Limb (tissue), 2 donors: ENCODE results near the gene GLUL.
A peak's percentile ranks its signal among the peaks of the same experiment; 100 is the strongest.

Experiments
- DNase-seq, 2 donors: peaks; one replicate each; pipeline ENCODE4 v3.0.0-alpha.2; 2016; ENCODE audit errors: extremely low spot score in 2 of 2

The GLUL gene

GRCh38 chr1:182391362-182392049 lies at the start of gene GLUL:
Gene GLUL, minus strand, starts transcription at chr1:182391790. Its CDS starts 3,053 bp downstream, at chr1:182388737.
- DNase-seq, result peak; percentile 87 to 98

- DNase-seq, result no peak
Observed at GRCh38 chr1:182438326-182438725, 46.7 kb upstream of the GLUL start.

GRCh38 chr1:182433580-182433979 lies 42.0 kb upstream of the GLUL start:
- no peak for DNase-seq

- DNase-seq, result no peak
Observed at GRCh38 chr1:182431278-182431677, 39.7 kb upstream of the GLUL start.

- no peak for DNase-seq
Observed at GRCh38 chr1:182430263-182431068, 38.9 kb upstream of the GLUL start.

- no peak for DNase-seq
Observed at GRCh38 chr1:182428043-182428442, 36.5 kb upstream of the GLUL start.

- DNase-seq, result no peak
Observed at GRCh38 chr1:182426442-182427430, 35.1 kb upstream of the GLUL start.

- DNase-seq, result no peak
Observed at GRCh38 chr1:182415789-182416188, 24.2 kb upstream of the GLUL start.

GRCh38 chr1:182413969-182414368 lies 22.4 kb upstream of the GLUL start:
- no peak for DNase-seq

GRCh38 chr1:182413486-182413885 lies 21.9 kb upstream of the GLUL start:
- DNase-seq, result no peak

GRCh38 chr1:182410620-182411273 lies 19.2 kb upstream of the GLUL start:
- DNase-seq, result no peak

- DNase-seq, result no peak
Observed at GRCh38 chr1:182410138-182410537, 18.5 kb upstream of the GLUL start.

GRCh38 chr1:182408435-182409075 lies 17.0 kb upstream of the GLUL start:
- DNase-seq, result no peak

- DNase-seq, result no peak
Observed at GRCh38 chr1:182407724-182408123, 16.1 kb upstream of the GLUL start.

- no peak for DNase-seq
Observed at GRCh38 chr1:182406012-182406411, 14.4 kb upstream of the GLUL start.

- DNase-seq, result no peak
Observed at GRCh38 chr1:182405578-182405977, 14.0 kb upstream of the GLUL start.

GRCh38 chr1:182404781-182405180 lies 13.2 kb upstream of the GLUL start:
- no peak for DNase-seq

GRCh38 chr1:182400567-182400966 lies 9.0 kb upstream of the GLUL start, which contains the start of gene TEDDM1:
Gene TEDDM1, minus strand, starts transcription at chr1:182400667. Its CDS starts 182 bp downstream, at chr1:182400485.
- no peak for DNase-seq

- no peak for DNase-seq
Observed at GRCh38 chr1:182397653-182398393, 6.2 kb upstream of the GLUL start.

GRCh38 chr1:182395906-182396305 lies 4.3 kb upstream of the GLUL start:
- no peak for DNase-seq
